Activated CD4-positive, alpha-beta T cell treated with anti-CD3 and anti-CD28 coated beads, Interleukin-2, amount 10 ng/mL, durations not matched to agents 24 days and 14 days (primary cell): Measurements from ENCODE around the gene GMDS. TPM values are rescaled to one million over a fixed set of nuclear protein-coding genes. Genes with fewer than 3 reads are reported as not detected.

Experiments used
- DNase-seq: peaks from one replicate; pipeline ENCODE4 v3.0.0; 2022
- H3K27ac Mint-ChIP-seq: one replicate; pipeline ENCODE4 v1.8.0; 2022; ENCODE audit warnings: mild to moderate bottlenecking, mixed read lengths
- H3K27me3 Mint-ChIP-seq: one replicate; pipeline ENCODE4 v1.8.0; 2022; ENCODE audit warnings: mixed read lengths
- H3K36me3 Mint-ChIP-seq: one replicate; pipeline ENCODE4 v1.8.0; 2022; ENCODE audit warnings: low read depth, mild to moderate bottlenecking, mixed read lengths
- H3K4me1 Mint-ChIP-seq: one replicate; pipeline ENCODE4 v1.8.0; 2021; ENCODE audit warnings: mixed read lengths
- H3K4me3 Mint-ChIP-seq: one replicate; pipeline ENCODE4 v1.8.0; 2022; ENCODE audit warnings: mild to moderate bottlenecking, moderate library complexity, mixed read lengths
- H3K9me3 Mint-ChIP-seq: one replicate; pipeline ENCODE4 v1.8.0; 2021; ENCODE audit warnings: mixed read lengths
- intact Hi-C: fragments of 100-400 bp; cut with micrococcal nuclease; formaldehyde crosslinking; loops from one replicate; pipeline ENCODE4 v1.15.1; 2023
- total RNA-seq: library from RNA; stranded (reverse); gene quantifications from 2 replicates; pipeline ENCODE4 v1.2.3, GENCODE V29; 2022

GMDS gene
- total RNA-seq, 1 donor from 2014 or later = 47.4 TPM

GRCh38 chr6:1966713-1967112 lies 278.7 kb downstream of the GMDS start:
- no peaks in the 10 kb centered on the region for H3K9me3 Mint-ChIP-seq
- intact Hi-C loops = no loop called here
- H3K4me3 Mint-ChIP-seq = no peak overlapping the region
- H3K36me3 Mint-ChIP-seq = peaks cover 1% of the 10 kb centered on the region
- H3K4me1 Mint-ChIP-seq = no peaks in the 10 kb centered on the region
- H3K27ac Mint-ChIP-seq = no peak overlapping the region
- no peaks in the 10 kb centered on the region for H3K27me3 Mint-ChIP-seq
- DNase-seq = no peak

DNA sequence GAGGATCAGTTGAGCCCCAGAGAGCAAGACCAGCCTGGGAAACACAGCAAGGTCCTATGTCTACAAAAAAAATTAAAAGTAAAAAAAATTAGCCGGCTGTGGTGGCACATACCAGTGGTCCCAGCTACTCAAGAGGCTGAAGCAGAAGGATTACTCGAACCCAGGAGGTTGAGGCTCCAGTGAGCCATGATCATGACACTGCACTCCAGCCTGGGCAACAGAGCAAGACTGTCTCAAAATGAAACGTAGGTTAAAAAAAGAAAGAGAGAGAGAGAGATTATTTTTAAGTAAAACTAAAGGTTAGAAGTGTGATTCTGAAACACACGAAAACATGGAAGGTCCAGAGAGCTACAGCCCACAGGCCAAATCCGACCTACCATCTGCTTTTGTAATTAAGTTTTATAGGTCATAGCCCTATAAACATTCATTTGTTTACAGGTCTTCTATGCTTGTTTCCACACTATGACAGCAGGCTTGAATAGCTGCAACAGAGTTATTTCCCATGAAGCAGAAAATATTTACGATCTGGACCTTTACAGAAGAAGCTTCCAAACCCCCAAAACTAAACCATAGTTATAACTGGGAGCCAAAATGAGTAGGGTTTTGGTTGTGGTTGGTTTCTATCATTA lies 279.7 kb downstream of the GMDS start:
- H3K27ac Mint-ChIP-seq = no peak overlapping the region
- no peaks in the 10 kb centered on the region for H3K9me3 Mint-ChIP-seq
- no peaks in the 10 kb centered on the region for H3K4me1 Mint-ChIP-seq
- no peaks in the 10 kb centered on the region for H3K27me3 Mint-ChIP-seq
- no peak for DNase-seq
- intact Hi-C loops = no loop called here
- no peak overlapping the region for H3K4me3 Mint-ChIP-seq
- peaks cover 1% of the 10 kb centered on the region for H3K36me3 Mint-ChIP-seq

GRCh38 chr6:1963596-1963995 lies 281.8 kb downstream of the GMDS start:
- intact Hi-C loops = no loop called here
- H3K27me3 Mint-ChIP-seq = no peaks in the 10 kb centered on the region
- H3K4me1 Mint-ChIP-seq = no peaks in the 10 kb centered on the region
- no peak overlapping the region for H3K4me3 Mint-ChIP-seq
- peaks cover 1% of the 10 kb centered on the region for H3K36me3 Mint-ChIP-seq
- H3K9me3 Mint-ChIP-seq = no peaks in the 10 kb centered on the region
- DNase-seq = no peak
- no peak overlapping the region for H3K27ac Mint-ChIP-seq

- no peaks in the 10 kb centered on the region for H3K27me3 Mint-ChIP-seq
- no peaks in the 10 kb centered on the region for H3K4me1 Mint-ChIP-seq
- H3K36me3 Mint-ChIP-seq = peaks cover 1% of the 10 kb centered on the region
- no peaks in the 10 kb centered on the region for H3K9me3 Mint-ChIP-seq
- no peak overlapping the region for H3K4me3 Mint-ChIP-seq
- no peak overlapping the region for H3K27ac Mint-ChIP-seq
- intact Hi-C loops = no loop called here
- no peak for DNase-seq
These were observed 283.2 kb downstream of the GMDS start for GRCh38 chr6:1962201-1962600.

DNA sequence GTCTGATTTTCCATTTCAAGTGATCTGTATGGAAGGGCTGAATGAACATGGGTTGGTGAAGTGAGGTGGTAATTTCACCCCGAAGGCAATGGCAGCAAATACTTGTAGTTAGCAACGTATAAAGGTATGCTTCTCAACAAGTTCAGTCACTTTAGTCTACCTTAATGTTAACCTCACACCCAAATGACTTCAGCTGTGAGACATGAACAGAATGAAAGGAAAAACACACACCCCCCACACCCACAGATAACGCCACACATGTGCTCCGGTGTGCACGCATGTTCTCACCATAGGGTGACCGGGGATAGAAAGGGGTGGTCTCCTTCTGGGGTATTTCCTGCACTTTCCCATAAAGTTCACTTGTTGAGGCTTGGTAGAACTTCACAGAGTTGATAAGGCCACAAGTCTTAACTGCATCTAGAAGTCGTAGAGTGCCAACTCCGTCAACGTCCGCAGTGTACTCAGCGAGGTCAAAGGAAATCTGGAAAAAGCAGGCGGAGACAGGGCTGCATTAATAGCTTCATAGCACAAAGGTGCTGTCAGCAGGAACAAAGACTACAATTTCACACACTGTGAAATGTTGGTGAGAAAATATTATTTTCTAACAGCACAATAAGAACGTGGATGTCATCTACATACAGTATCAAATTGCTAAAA lies 284.8 kb downstream of the GMDS start:
- no peak overlapping the region for H3K4me3 Mint-ChIP-seq

GRCh38 chr6:1958257-1958656 lies 287.1 kb downstream of the GMDS start:
- Mint-ChIP-seq H3K27me3 (no peaks in the 10 kb centered on the region), H3K36me3 (no peaks in the 10 kb centered on the region), H3K4me1 (no peaks in the 10 kb centered on the region), H3K9me3 (no peaks in the 10 kb centered on the region), H3K27ac (no peak overlapping the region), H3K4me3 (no peak overlapping the region)
- no peak for DNase-seq
- intact Hi-C loops = no loop called here

More for the DNA sequence above, 284.8 kb downstream of the GMDS start:
- intact Hi-C loops = no loop called here
- Mint-ChIP-seq H3K9me3 (no peaks in the 10 kb centered on the region), H3K27ac (no peak overlapping the region), H3K27me3 (no peaks in the 10 kb centered on the region), H3K36me3 (peaks cover 1% of the 10 kb centered on the region), H3K4me1 (no peaks in the 10 kb centered on the region)
- no peak for DNase-seq

DNA sequence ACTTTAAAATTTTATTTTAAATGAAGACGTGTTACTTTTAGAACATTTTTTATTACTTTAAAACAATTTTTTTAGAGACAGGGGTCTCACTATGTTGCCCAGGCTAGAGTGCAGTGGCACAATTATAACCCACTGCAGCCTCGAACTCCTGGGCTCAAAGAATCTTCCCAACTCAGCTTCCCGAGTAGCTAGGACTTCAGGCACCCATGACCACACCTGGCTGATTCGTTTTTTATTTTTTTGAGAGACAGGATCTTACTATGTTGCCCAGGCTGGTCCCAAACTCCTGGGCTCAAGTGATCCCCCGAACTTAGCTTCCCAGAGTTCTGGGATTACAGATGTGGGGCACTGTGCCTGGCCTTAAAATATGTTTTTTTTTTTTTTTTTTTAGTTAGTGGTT lies 287.7 kb downstream of the GMDS start:
- Mint-ChIP-seq H3K27me3 (no peaks in the 10 kb centered on the region), H3K4me3 (no peak overlapping the region), H3K36me3 (no peaks in the 10 kb centered on the region)

GRCh38 chr6:1952740-1953360 lies 292.6 kb downstream of the GMDS start:
- no peak overlapping the region for H3K4me3 Mint-ChIP-seq
- no peak overlapping the region for H3K27ac Mint-ChIP-seq
- intact Hi-C loops = no loop called here
- H3K9me3 Mint-ChIP-seq = no peaks in the 10 kb centered on the region
- H3K27me3 Mint-ChIP-seq = no peaks in the 10 kb centered on the region
- no peaks in the 10 kb centered on the region for H3K36me3 Mint-ChIP-seq
- H3K4me1 Mint-ChIP-seq = no peaks in the 10 kb centered on the region
- no peak for DNase-seq

More for the DNA sequence above, 287.7 kb downstream of the GMDS start:
- no peak for DNase-seq
- no peak overlapping the region for H3K27ac Mint-ChIP-seq
- H3K4me1 Mint-ChIP-seq = no peaks in the 10 kb centered on the region
- H3K9me3 Mint-ChIP-seq = no peaks in the 10 kb centered on the region
- intact Hi-C loops = no loop called here

GRCh38 chr6:1950631-1951030 lies 294.8 kb downstream of the GMDS start:
- intact Hi-C loops = no loop called here
- no peaks in the 10 kb centered on the region for H3K9me3 Mint-ChIP-seq
- no peaks in the 10 kb centered on the region for H3K27me3 Mint-ChIP-seq
- no peaks in the 10 kb centered on the region for H3K4me1 Mint-ChIP-seq
- no peak overlapping the region for H3K4me3 Mint-ChIP-seq
- no peaks in the 10 kb centered on the region for H3K36me3 Mint-ChIP-seq
- H3K27ac Mint-ChIP-seq = no peak overlapping the region
- no peak for DNase-seq

DNA sequence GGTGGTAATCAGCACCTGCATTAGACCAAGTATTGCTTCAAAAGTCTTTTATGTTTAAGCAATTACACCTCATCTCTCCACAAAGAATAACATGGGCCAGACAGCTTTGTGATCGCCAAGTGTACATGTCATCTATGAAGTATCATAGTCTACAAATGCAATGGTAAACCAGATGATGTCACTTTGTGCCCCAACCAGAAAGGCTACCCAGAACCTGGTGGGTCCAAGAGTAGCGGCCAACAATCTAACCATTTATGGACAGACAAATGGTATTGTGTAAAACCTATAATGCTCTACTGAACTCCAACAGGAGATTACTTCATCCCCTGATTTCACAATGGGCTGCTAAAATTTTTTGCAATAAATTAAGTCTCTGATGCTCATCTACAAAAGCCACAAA lies 295.9 kb downstream of the GMDS start:
- DNase-seq = no peak
- Mint-ChIP-seq H3K9me3 (no peaks in the 10 kb centered on the region), H3K36me3 (no peaks in the 10 kb centered on the region), H3K4me3 (no peak overlapping the region), H3K27ac (no peak overlapping the region), H3K4me1 (no peaks in the 10 kb centered on the region), H3K27me3 (no peaks in the 10 kb centered on the region)
- intact Hi-C loops = no loop called here

- intact Hi-C loops = no loop called here
- Mint-ChIP-seq H3K27ac (no peak overlapping the region), H3K4me1 (no peaks in the 10 kb centered on the region), H3K4me3 (no peak overlapping the region), H3K9me3 (no peaks in the 10 kb centered on the region), H3K27me3 (no peaks in the 10 kb centered on the region), H3K36me3 (no peaks in the 10 kb centered on the region)
- no peak for DNase-seq
These were observed 297.5 kb downstream of the GMDS start for GRCh38 chr6:1947922-1948321.

DNA sequence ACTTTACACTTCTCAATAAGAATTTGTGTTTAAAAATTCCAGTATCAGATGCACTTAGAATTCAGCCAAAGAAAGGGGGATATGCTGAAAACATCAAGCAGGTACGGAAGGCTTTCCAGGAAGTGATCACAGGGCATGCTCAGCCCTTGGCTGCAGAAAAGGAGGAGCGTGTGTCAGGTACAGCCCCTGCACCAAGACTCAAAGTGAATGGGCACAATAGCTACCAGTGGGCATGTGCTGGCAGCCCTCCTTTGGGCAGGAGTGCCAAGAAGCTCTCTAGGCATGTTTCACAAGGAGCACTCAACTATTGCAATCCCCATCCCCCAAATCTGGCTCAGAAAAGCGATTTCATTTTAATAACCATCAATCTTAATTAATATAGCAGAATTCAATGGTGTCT lies 298.8 kb downstream of the GMDS start:
- Mint-ChIP-seq H3K27me3 (no peaks in the 10 kb centered on the region), H3K27ac (no peak overlapping the region), H3K4me1 (no peaks in the 10 kb centered on the region), H3K9me3 (no peaks in the 10 kb centered on the region), H3K36me3 (no peaks in the 10 kb centered on the region), H3K4me3 (no peak overlapping the region)
- intact Hi-C loops = no loop called here
- DNase-seq = no peak

DNA sequence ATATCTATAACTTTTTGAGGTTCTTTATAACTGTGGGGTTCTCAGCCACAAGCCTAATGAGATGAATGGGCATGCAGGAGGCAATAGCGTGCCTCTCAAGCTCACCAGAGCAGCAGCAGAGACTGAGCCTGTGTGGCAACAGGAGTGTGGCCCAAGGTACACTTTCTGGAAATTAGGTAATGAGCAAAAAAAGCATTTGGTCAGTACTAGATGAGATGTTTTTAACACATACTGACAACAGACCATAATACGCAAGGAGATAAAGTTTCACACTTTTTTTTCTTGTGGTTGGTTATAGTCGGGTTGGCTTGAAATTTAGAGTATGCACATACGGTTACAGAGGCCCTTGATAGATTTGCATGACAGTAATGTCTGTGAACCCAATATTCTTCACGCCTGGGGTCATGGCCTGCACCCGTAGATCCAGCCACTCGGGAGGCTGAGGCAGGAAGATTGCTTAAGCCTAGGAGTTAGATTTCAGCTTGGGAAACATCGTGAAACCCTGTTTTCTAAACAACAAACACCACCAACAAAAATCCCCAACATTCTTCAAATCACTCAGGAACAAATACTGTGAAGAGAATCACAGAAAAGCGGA lies 300.1 kb downstream of the GMDS start:
- no peak for DNase-seq
- intact Hi-C loops = no loop called here
- Mint-ChIP-seq H3K4me3 (no peak overlapping the region), H3K36me3 (no peaks in the 10 kb centered on the region), H3K9me3 (no peaks in the 10 kb centered on the region), H3K27me3 (no peaks in the 10 kb centered on the region), H3K27ac (no peak overlapping the region), H3K4me1 (no peaks in the 10 kb centered on the region)

- H3K9me3 Mint-ChIP-seq = no peaks in the 10 kb centered on the region
- H3K36me3 Mint-ChIP-seq = no peaks in the 10 kb centered on the region
- no peaks in the 10 kb centered on the region for H3K4me1 Mint-ChIP-seq
- H3K27ac Mint-ChIP-seq = no peak overlapping the region
- no peak overlapping the region for H3K4me3 Mint-ChIP-seq
- no peaks in the 10 kb centered on the region for H3K27me3 Mint-ChIP-seq
- intact Hi-C loops = no loop called here
- DNase-seq = no peak
These were observed 302.6 kb downstream of the GMDS start for GRCh38 chr6:1942834-1943233.
